K562 (cell line): ENCODE measurements around the gene LMBR1L. TPM values are rescaled to one million over a fixed set of nuclear protein-coding genes. Genes with fewer than 3 reads are reported as not detected.
A peak's percentile ranks its signal among the peaks of the same experiment; 100 is the strongest.

Source experiments
- ATAC-seq: fragments of 200-7000 bp; cut with Tn5 transposase; 3 replicates; pipeline ENCODE4 v1.9.1; 2020; ENCODE audit warnings: moderate library complexity
- BruUV-seq: library from RNA; stranded (reverse); fragments of 400-500 nt; replicated peaks from 2 replicates; lab custom pipeline; 2021; lab: Mats Ljungman, UMichigan
- CTCF ChIA-PET: fragments of 300-600 bp; formaldehyde crosslinking; extraction: SDS; loops from one replicate; lab custom pipeline; 2021; ENCODE audit warnings: low intra/inter-chr PET ratio; lab: Yijun Ruan, JAX
- POLR2A ChIA-PET: fragments of 300-600, 350-650 bp; sonication (Branson Sonifier 250); formaldehyde crosslinking; extraction: SDS; loops from one replicate; lab custom pipeline; 2021; ENCODE audit warnings: antibody characterized with exemption, inconsistent platforms; lab: Yijun Ruan, JAX
- DNase-seq, 4 experiments: peaks; one replicate each; pipeline versions ENCODE4 v3.0.0 to v3.0.0-alpha.2; 2011 to 2018; ENCODE audit warnings: low spot score in 3 of 4, mixed read lengths in 3 of 4; ENCODE audit errors: extremely low read depth in 1 of 4
- FAIRE-seq: peaks from 2 replicates; lab custom pipeline; 2011; peaks lifted over from hg19 to GRCh38; lab: Jason Lieb, UNC
- H2AFZ ChIP-seq: 2 replicates; pipeline ENCODE4 v1.6.0; 2011; ENCODE audit warnings: low read depth, low read length, control low read depth, inconsistent platforms
- H3K27ac ChIP-seq: fragments of 200-600 bp; 3 replicates; pipeline ENCODE4 v1.8.0; 2011; ENCODE audit warnings: low read depth, mild to moderate bottlenecking, control low read depth, inconsistent platforms, low read length, moderate library complexity, mixed read lengths; ENCODE audit errors: extremely low read depth
- H3K27me3 ChIP-seq, 2 experiments: fragments of 300-600 bp in 1 of 2; 2 replicates in 1 of 2; 3 replicates in 1 of 2; pipeline versions ENCODE4 v1.6.0 to v1.8.0; 2011; ENCODE audit warnings: inconsistent platforms in 2 of 2, low read length in 2 of 2, mild to moderate bottlenecking in 1 of 2, mixed read lengths in 1 of 2, moderate library complexity in 1 of 2; ENCODE audit not compliant: control insufficient read depth in 2 of 2, insufficient read depth in 2 of 2
- H3K36me3 ChIP-seq: fragments of 300-600 bp; 3 replicates; pipeline ENCODE4 v1.8.0; 2011; ENCODE audit warnings: mild to moderate bottlenecking, low read length, inconsistent platforms; ENCODE audit not compliant: control insufficient read depth, insufficient read depth
- H3K4me1 ChIP-seq, 2 experiments: fragments of 200-600 bp in 1 of 2; replicated peaks in 1 of 2; 2 replicates in 1 of 2; 3 replicates in 1 of 2; pipeline versions ENCODE4 v1.5.1 to v1.8.0; 2011; ENCODE audit warnings: inconsistent platforms in 2 of 2, low read length in 2 of 2, mild to moderate bottlenecking in 1 of 2, mixed read lengths in 1 of 2, moderate library complexity in 1 of 2; ENCODE audit not compliant: control insufficient read depth in 2 of 2, insufficient read depth in 2 of 2
- H3K4me2 ChIP-seq: 2 replicates; pipeline ENCODE4 v1.6.1; 2011; ENCODE audit warnings: low read length, control low read depth, inconsistent platforms, mixed read lengths; ENCODE audit not compliant: insufficient read depth
- H3K4me3 ChIP-seq: fragments of 200-600 bp; sonication (generic), shearing (Covaris generic); 2 replicates; pipeline ENCODE4 v1.5.1; 2016; ENCODE audit warnings: control low read depth, inconsistent platforms
- H3K79me2 ChIP-seq: fragments of 200-600 bp; 3 replicates; pipeline ENCODE4 v1.8.0; 2011; ENCODE audit warnings: low read length, inconsistent platforms; ENCODE audit not compliant: control insufficient read depth, insufficient read depth
- H3K9ac ChIP-seq, 2 experiments: 2 replicates each; pipeline versions ENCODE4 v1.6.0 to v1.6.1; 2011; ENCODE audit warnings: low read depth in 2 of 2, low read length in 2 of 2, control low read depth in 1 of 2, inconsistent platforms in 1 of 2, mild to moderate bottlenecking in 1 of 2, mixed read lengths in 1 of 2; ENCODE audit not compliant: insufficient read depth in 1 of 2
- H3K9me1 ChIP-seq: one replicate; pipeline ENCODE4 v1.6.0; 2011; ENCODE audit warnings: inconsistent platforms, mild to moderate bottlenecking, low read length, moderate library complexity; ENCODE audit not compliant: control insufficient read depth, insufficient read depth
- H3K9me3 ChIP-seq: replicated peaks from 2 replicates; pipeline ENCODE4 v1.5.1; 2011; ENCODE audit warnings: low read depth, low read length, inconsistent platforms; ENCODE audit not compliant: control insufficient read depth, insufficient read depth
- H4K20me1 ChIP-seq: replicated peaks from 2 replicates; pipeline ENCODE4 v1.6.1; 2011; ENCODE audit warnings: low read length, inconsistent platforms, mixed read lengths; ENCODE audit not compliant: control insufficient read depth, insufficient read depth
- CAMTA2 ChIP-seq: fragments of 250-450 bp; sonication (Bioruptor Pico); conservative IDR thresholded peaks from 2 replicates; pipeline ENCODE4 v1.5.1; 2022
- CEBPB ChIP-seq: fragments of 450-650 bp; IDR thresholded peaks from 2 replicates; pipeline ENCODE4 v1.6.1; 2016; ENCODE audit warnings: missing genetic modification characterization, missing compliant biosample characterization
- CEBPG ChIP-seq, 3 experiments: fragments of 200-800 bp in 1 of 3; sonication (Bioruptor generic) in 1 of 3; sonication (generic) in 1 of 3; formaldehyde crosslinking in 1 of 3; IDR thresholded peaks in 2 of 3; conservative IDR thresholded peaks in 1 of 3; 2 replicates each; pipeline versions ENCODE4 v1.6.1 to v1.8.0; 2016 to 2022; ENCODE audit warnings: missing compliant biosample characterization in 2 of 3, missing genetic modification characterization in 2 of 3, mild to moderate bottlenecking in 1 of 3, missing genetic modification reagents in 1 of 3
- EGR1 ChIP-seq: fragments of 450-650 bp; conservative IDR thresholded peaks from 2 replicates; pipeline ENCODE4 v1.6.1; 2017; ENCODE audit warnings: mild to moderate bottlenecking
- GTF2E2 ChIP-seq: fragments of 200-800 bp; sonication (Bioruptor generic); IDR thresholded peaks from 2 replicates; pipeline ENCODE4 v1.6.1; 2016; ENCODE audit warnings: missing genetic modification characterization, missing compliant biosample characterization
- KDM1A ChIP-seq, 2 experiments: fragments of 450-650 bp; IDR thresholded peaks; 2 replicates each; pipeline ENCODE4 v1.6.1; 2016; ENCODE audit warnings: mild to moderate bottlenecking in 2 of 2
- KLF13 ChIP-seq: fragments of 450-650 bp; IDR thresholded peaks from 2 replicates; pipeline ENCODE4 v1.6.1; 2016; ENCODE audit warnings: missing genetic modification characterization, low read depth, mild to moderate bottlenecking, missing compliant biosample characterization, moderate library complexity, borderline replicate concordance
- MITF ChIP-seq: IDR thresholded peaks from 2 replicates; pipeline ENCODE4 v1.6.1; 2014; ENCODE audit warnings: antibody characterized with exemption
- MYNN ChIP-seq, 2 experiments: sonication (generic); formaldehyde crosslinking in 1 of 2; IDR thresholded peaks; 2 replicates each; pipeline versions ENCODE4 v1.5.0 to v1.6.1; 2016 to 2020; ENCODE audit warnings: antibody characterized with exemption in 1 of 2, missing genetic modification reagents in 1 of 2
- NFATC3 ChIP-seq: fragments of 450-650 bp; IDR thresholded peaks from 2 replicates; pipeline ENCODE4 v1.6.1; 2017; ENCODE audit warnings: mild to moderate bottlenecking
- NRF1 ChIP-seq, 2 experiments: fragments of 450-650 bp; IDR thresholded peaks in 1 of 2; conservative IDR thresholded peaks in 1 of 2; 2 replicates each; pipeline ENCODE4 v1.6.1; 2014; ENCODE audit warnings: mild to moderate bottlenecking in 2 of 2
- RFX5 ChIP-seq: IDR thresholded peaks from 2 replicates; pipeline ENCODE4 v1.6.1; 2011; ENCODE audit warnings: low read depth, mild to moderate bottlenecking, improper control_type of control experiment, low read length
- SMAD2 ChIP-seq: fragments of 150-350 bp; IDR thresholded peaks from 2 replicates; pipeline ENCODE4 v1.6.1; 2014; ENCODE audit warnings: low read depth, mild to moderate bottlenecking, low read length
- SOX6 ChIP-seq: fragments of 450-650 bp; IDR thresholded peaks from 2 replicates; pipeline ENCODE4 v1.6.1; 2014; ENCODE audit warnings: mild to moderate bottlenecking
- ZBTB43 ChIP-seq: sonication (generic); formaldehyde crosslinking; IDR thresholded peaks from 2 replicates; pipeline ENCODE4 v1.8.0; 2023; ENCODE audit warnings: mild to moderate bottlenecking, missing genetic modification reagents
- ZNF639 ChIP-seq, 2 experiments: fragments of 200-800 bp in 1 of 2; sonication (Bioruptor generic) in 1 of 2; sonication (generic) in 1 of 2; formaldehyde crosslinking in 1 of 2; IDR thresholded peaks in 1 of 2; conservative IDR thresholded peaks in 1 of 2; 2 replicates each; pipeline versions ENCODE4 v1.5.0 to v1.6.1; 2016 to 2020; ENCODE audit warnings: missing compliant biosample characterization in 1 of 2, missing genetic modification characterization in 1 of 2, missing genetic modification reagents in 1 of 2
- WGBS: fragments of 100-300 bp; shearing (Covaris generic); methylation state at CpG from one replicate; pipeline ENCODE4 v1.1.6; 2016; ENCODE audit warnings: low coverage, mixed read lengths; ENCODE audit not compliant: insufficient coverage; ENCODE audit errors: missing lambda C conversion rate; 5-methylcytosine and 5-hydroxymethylcytosine counted together
- in situ Hi-C: fragments of 300-500 bp; cut with MboI; formaldehyde crosslinking; loops from 4 replicates; pipeline ENCODE4 v1.15.0; 2018; ENCODE audit warnings: inconsistent platforms, mixed read lengths
- intact Hi-C: fragments of 100-400 bp; cut with micrococcal nuclease; formaldehyde crosslinking; loops from 2 replicates; pipeline ENCODE4 v1.14.2; 2022
- polyA plus RNA-seq, 8 experiments: library from polyadenylated mRNA; depleted of rRNA in 4 of 8; stranded (reverse) in 5 of 8; unstranded in 3 of 8; fragments of >200 nt; fragmentation: Nextera tagmentation in 2 of 8; fragmentation: Illumina TruSeq in 1 of 8; extraction: Ambion mirVana in 2 of 8; extraction: Trizol in 1 of 8; gene quantifications; 2 replicates each; pipeline versions ENCODE4 v1.2.1 to v1.2.3, GENCODE V29; 2011 to 2014; ENCODE audit warnings: inconsistent platforms in 1 of 8, missing spikeins in 1 of 8
- total RNA-seq, 7 experiments: library from RNA; depleted of rRNA in 6 of 7; stranded (reverse); fragments of >200 nt in 6 of 7; fragmentation: Illumina TruSeq in 2 of 7; extraction: Trizol in 2 of 7; gene quantifications; 2 replicates each; pipeline versions ENCODE4 v1.2.1 to v1.2.3, GENCODE V29; 2011 to 2021; ENCODE audit warnings: low replicate concordance in 1 of 7

LMBR1L gene
- total and polyA plus RNA-seq, 9 of the 15 experiments (the other 6 are each of a cell fraction or from before 2014, with no cell fraction given), result 2.5 to 57.0 (median 31.1) TPM

- H4K20me1 ChIP-seq, result peaks cover 13% of the 10 kb centered on the region
- peaks cover 4% of the 10 kb centered on the region for H3K9me1 ChIP-seq
- DNase-seq (no peak), FAIRE-seq (no peak)
- H3K27me3 ChIP-seq, result no peaks in the 10 kb centered on the region
- in situ Hi-C loops, result no loop called here
- TF ChIP-seq ZNF639 (CRISPR knock-in tag; conservative IDR thresholded peaks at IDR 0.05 in 1 of 2, IDR thresholded peaks at IDR 0.05 in 1 of 2), result no peak
- TF ChIP-seq KLF13 (tag), result no peak
- no peak for TF ChIP-seq SMAD2
- TF ChIP-seq KDM1A (IDR thresholded peaks at IDR 0.05), result peak in 1 of 2 experiments; percentile 18; a peak in 2 of 4 replicates
- TF ChIP-seq RFX5, result no peak
- TF ChIP-seq CAMTA2 (CRISPR knock-in tag), result no peak
- TF ChIP-seq SOX6, result no peak
- no peak for TF ChIP-seq ZBTB43 (CRISPR knock-in tag)
- no peak for TF ChIP-seq CEBPG (CRISPR knock-in tag; IDR thresholded peaks at IDR 0.05)
- 0 out of 4 replicates have a peak, but pooled peaks of 1 of the 2 experiments have one; percentile 9 for TF ChIP-seq CEBPG (tag; conservative IDR thresholded peaks at IDR 0.05 in 1 of 2, IDR thresholded peaks at IDR 0.05 in 1 of 2)
- TF ChIP-seq GTF2E2, result no peak
- TF ChIP-seq MYNN (IDR thresholded peaks at IDR 0.05), result no peak
- no peak for TF ChIP-seq MYNN (CRISPR knock-in tag; IDR thresholded peaks at IDR 0.05)
- TF ChIP-seq CEBPB, result peak; percentile 64
- 0 out of 2 replicates have a peak, but pooled peaks have one; percentile 31 for TF ChIP-seq EGR1
- no peak for TF ChIP-seq MITF
- no peak for TF ChIP-seq NFATC3
- TF ChIP-seq NRF1 (conservative IDR thresholded peaks at IDR 0.05 in 1 of 2, IDR thresholded peaks at IDR 0.05 in 1 of 2), result no peak
- TF ChIP-seq, all 486 proteins: peak for 4
- ATAC-seq, result no peak
- BruUV-seq, result no TSS peak
- Histone ChIP-seq H3K4me1 (peaks cover 15 to 35% of the 10 kb centered on the region in 2 experiments; a peak in 4 of 5 replicates), H3K4me2 (no peak overlapping the region), H3K79me2 (peaks cover 51% of the 10 kb centered on the region), H3K9me3 (no peaks in the 10 kb centered on the region), H2AFZ (no peak overlapping the region), H3K27ac (no peak overlapping the region), H3K36me3 (peaks cover 23% of the 10 kb centered on the region), H3K4me3 (no peak overlapping the region), H3K9ac (no peak overlapping the region)
- POLR2A ChIA-PET, result interaction anchor here (0.7 to 4.9 kb wide), 9 partner anchors 9 to 133 kb away, joined by 3 to 151 read pairs (median 13); partner anchors contain the start of genes RHEBL1 and TUBA1C
- 73% methylated on average over 10 of the region's 10 CpGs for WGBS
- intact Hi-C loops, result loop anchor here (5.0 to 10.0 kb wide), 2 partner anchors 71 to 131 kb away; partner anchors contain the start of genes KMT2D and TUBA1C
- CTCF ChIA-PET, result no interaction called here
Observed at GRCh38 chr12:49133590-49133989, 22.9 kb upstream of the LMBR1L start.
